GF-D8 (cell line): Measurements from ENCODE around the gene TMEM164.

Source experiments
- DNase-seq: peaks from one replicate; lab custom pipeline; 2025; lab: John Stamatoyannopoulos, UW

The TMEM164 gene

GRCh38 chrX:110170029-110170428 lies 167.1 kb downstream of the TMEM164 start:
- DNase-seq: no peak

- DNase-seq: no peak
Measured at GRCh38 chrX:110171442-110171841, 168.5 kb downstream of the TMEM164 start.

- DNase-seq: no peak
Measured at GRCh38 chrX:110172215-110172614, 169.3 kb downstream of the TMEM164 start.

GRCh38 chrX:110173192-110174175 lies 170.6 kb downstream of the TMEM164 start:
- DNase-seq: no peak

GRCh38 chrX:110175146-110175545 lies 172.2 kb downstream of the TMEM164 start:
- no peak for DNase-seq

GRCh38 chrX:110175696-110176095 lies 172.8 kb downstream of the TMEM164 start:
- no peak for DNase-seq

- DNase-seq: no peak
Measured at GRCh38 chrX:110178179-110178865, 175.4 kb downstream of the TMEM164 start.

- no peak for DNase-seq
Measured at GRCh38 chrX:110180176-110180927, 177.4 kb downstream of the TMEM164 start.

GRCh38 chrX:110180928-110181310 lies 178.0 kb downstream of the TMEM164 start:
- DNase-seq: no peak

- DNase-seq: no peak
Measured at GRCh38 chrX:110181459-110182137, 178.7 kb downstream of the TMEM164 start.

- DNase-seq: no peak
Measured at GRCh38 chrX:110182362-110182761, 179.4 kb downstream of the TMEM164 start.

- DNase-seq: no peak
Measured at GRCh38 chrX:110182865-110183264, 180.0 kb downstream of the TMEM164 start.

GRCh38 chrX:110183314-110183713 lies 180.4 kb downstream of the TMEM164 start:
- DNase-seq: no peak

GRCh38 chrX:110188701-110189558 lies 186.0 kb downstream of the TMEM164 start:
- DNase-seq: no peak

GRCh38 chrX:110192516-110192915 lies 189.6 kb downstream of the TMEM164 start:
- DNase-seq: peak; percentile 46

- DNase-seq: no peak
Measured at GRCh38 chrX:110194977-110195376, 192.1 kb downstream of the TMEM164 start.

GRCh38 chrX:110201799-110202198 lies 198.9 kb downstream of the TMEM164 start:
- DNase-seq: no peak

- no peak for DNase-seq
Measured at GRCh38 chrX:110204986-110205385, 202.1 kb downstream of the TMEM164 start.

GRCh38 chrX:110208092-110208491 lies 205.2 kb downstream of the TMEM164 start:
- no peak for DNase-seq

GRCh38 chrX:110210417-110211139 lies 207.7 kb downstream of the TMEM164 start:
- DNase-seq: no peak
